ENCODE data around the gene MTX1.
A peak's percentile ranks its signal among the peaks of the same experiment; 100 is the strongest.
"Not testable (repeated sequence)": the region's sequence is repeated elsewhere in the genome, so short reads cannot be mapped to it uniquely, and the experiment has no call there.

MTX1 gene

DNA sequence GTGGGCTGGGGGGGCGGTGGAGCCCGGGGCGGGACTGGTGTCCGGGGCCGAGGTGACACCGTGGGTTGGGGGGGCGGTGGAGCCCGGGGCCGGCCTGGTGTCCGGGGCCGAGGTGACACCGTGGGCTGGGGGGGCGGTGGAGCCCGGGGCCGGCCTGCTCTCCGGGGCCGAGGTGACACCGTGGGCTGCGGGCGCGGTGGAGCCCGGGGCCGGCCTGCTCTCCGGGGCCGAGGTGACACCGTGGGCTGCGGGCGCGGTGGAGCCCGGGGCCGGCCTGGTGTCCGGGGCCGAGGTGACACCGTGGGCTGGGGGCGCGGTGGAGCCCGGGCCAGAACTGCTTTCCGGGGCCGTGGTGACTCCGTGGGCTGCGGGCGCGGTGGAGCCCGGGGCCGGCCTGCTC, 18.6 kb upstream of the MTX1 start:
- not testable (repeated sequence) for DNase-seq

DNA sequence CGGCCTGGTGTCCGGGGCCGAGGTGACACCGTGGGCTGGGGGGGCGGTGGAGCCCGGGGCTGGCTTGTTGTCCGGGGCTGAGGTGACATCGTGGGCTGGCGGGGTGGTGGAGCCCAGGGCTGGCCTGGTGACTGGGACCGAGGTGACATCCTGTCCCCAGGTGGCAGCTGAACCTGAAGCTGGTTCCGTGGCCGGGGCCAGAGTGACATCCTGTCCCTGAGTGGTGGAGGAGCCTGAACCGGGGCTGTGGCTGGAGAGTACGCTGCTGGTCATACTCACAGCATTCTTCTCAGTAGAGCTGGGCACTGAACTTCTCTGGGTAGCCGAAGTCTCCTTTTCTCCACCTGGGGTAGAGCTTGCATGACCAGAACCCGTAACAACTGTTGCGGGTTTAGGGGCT, 16.6 kb upstream of the MTX1 start:
- no peak for DNase-seq

DNA sequence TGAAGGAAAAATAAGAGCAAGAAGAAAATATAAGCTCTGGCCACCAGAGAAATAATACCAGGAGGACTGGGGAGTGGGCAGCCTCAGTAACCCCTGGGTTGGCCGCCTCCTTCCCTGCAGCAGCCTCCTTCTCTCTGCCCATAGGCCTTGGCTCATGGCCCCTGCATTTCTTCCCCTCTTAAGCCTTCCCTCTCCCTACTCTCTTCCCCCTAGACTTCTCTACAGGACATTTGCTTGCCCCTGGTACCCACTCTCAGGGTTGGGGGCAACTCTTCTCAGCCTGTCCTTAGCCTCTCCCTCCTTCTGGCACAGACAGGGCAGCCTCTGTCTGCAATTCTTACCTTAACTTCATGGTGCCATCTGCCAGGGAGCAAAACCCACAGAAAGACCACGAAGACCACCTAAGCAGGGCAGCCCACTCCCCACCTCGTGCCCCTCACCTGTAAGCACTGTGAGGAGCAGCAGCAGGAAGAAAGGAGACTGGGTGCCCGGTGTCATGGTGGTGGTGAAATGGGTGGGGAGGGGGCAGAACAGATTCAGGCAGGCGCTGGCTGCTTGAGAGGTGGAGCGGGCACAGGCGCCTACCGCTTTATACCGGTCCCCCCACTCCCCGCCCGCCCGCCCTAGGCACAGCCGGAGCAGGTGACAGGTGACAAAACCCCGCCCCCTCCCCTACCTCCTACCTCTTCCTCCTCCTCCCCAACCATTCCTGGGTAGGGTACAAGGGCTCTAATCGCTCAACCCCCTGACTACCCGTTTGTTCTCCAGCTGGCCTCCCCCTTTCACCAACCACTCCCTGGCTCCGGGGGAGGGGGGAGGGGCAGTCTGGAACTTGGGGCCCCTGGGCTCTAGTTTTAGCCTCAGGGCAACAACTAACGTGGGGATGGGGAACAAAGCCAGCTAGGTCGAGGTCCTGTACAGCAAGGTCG, 15.9 kb upstream of the MTX1 start:
- DNase-seq: no peak

DNA sequence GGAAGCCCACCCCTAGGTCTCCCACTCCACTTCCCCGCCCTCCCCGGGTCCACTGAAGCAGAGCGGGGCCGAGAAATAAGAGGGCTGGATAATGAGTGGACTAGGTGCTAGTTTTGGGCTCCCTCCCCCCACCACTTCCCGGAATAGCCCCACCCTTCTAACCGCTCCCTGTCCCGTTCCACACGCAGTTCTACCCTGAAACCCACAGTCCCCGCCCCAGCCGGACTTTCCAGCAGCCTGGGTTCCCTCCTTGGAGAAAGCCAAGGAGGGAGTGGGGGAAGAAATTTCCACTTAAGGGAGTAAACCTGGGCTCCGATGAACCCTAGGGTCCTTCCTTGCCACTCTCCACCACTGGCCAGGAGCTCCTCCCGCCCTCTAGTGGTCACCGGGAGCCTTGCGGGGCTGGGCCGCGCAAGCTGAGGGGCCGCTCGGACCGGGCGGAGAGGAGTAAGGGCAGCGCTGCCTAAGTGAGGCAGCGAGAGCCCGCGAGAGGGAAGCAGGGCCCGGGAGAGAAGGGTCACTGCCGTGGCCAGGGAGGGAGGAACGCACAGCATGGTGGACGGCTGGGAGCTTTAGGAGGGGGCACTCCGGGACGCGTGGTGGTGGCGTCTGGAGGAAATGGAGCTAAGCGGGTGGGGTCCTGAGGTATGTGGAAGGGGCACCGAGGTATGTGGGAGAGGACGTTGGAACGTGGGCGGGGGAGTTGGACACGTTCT, 15.1 kb upstream of the MTX1 start:
- DNase-seq: peak; percentile 76 to 90

DNA sequence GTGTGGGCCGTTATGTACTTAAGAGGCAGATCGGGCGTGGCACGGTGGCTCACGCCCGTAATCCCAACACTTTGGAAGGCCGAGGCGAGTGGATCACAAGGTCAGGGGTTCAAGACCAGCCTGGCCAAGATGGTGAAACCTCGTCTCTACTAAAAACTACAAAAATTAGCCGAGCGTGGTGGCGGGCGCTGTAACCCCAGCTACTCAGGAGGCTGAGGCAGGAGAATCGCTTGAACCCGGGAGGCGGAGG, 14.6 kb upstream of the MTX1 start:
- not testable (repeated sequence) for DNase-seq

DNA sequence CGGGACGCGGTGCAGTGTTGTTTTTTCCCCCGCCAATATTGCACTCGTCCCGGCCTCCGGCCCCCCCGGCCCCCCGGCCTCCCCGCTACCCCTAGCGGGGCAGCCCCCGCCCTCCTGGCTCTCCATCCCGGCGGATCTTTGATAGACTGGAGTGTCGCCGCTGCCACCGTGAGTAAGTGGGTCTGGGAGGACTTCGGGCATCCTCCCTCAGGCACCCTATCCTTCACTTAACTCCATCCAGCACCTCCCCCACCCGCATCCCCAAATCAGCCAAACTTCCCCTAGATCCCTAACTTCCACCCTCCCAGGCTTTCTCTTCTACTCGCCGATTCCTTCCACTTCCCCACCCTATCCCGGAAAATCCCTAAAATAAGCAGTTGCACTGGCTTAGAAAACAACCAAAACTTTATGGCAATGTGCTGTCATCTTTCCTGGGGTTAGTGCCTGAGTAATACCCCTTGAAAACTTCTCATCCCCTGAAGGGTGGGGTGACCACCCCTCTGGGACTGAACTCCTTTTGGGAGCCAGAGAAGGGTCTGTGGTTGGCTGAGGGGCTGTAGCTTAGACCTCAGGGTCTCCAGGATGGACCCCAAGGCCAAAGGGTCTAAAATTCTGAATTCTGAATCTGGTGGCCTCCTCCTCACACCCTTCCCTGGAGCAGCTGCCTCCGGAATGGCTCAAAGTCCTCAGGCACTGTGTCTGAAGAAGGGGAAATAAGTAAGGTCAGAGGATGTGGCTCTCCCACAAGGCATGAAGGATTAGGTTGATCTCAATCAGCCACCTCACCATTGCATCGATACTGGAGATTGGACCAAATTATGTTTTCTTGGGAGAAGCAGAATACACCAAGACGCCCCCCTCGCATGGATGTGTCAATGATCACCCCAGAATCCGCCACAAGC, 13.0 kb upstream of the MTX1 start:
- no peak for DNase-seq

DNA sequence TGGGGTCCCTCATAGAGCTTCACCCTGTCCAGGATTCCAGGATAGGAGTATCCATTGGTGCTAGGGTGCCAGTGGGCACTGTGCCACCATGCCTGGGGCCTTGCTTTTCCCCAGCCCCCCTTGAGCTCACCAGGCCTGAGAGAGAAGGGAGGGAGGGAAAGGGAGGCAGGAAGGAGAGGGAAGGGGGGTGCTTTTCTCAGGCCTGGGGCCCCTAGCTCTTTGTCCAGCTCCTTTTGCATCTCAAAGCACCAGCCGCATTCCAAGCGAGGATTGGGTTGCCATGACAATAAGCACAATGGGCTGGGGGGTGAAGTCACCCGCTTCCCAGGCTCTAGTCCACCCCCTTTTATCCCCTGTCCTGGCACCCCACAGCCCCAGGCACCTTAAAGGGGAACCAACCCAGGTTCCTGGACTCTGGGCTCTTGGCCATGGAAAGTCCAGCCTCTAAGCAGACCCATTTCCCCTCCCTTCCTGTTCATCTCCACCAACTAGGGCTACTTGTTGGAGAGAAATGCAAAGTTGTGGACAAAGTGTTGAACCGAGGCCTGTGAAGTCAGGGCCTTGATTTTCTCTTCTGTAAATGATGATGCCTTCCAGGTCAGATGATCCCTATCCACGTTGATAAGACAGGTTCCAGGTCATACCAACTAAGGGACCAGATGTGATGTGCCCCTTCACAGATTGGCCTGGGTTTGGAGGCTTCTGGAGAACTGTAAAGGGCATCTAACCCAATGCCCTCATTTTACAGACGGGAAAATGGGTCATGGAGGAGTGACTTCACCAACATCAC, 12.2 kb upstream of the MTX1 start:
- no peak for DNase-seq

DNA sequence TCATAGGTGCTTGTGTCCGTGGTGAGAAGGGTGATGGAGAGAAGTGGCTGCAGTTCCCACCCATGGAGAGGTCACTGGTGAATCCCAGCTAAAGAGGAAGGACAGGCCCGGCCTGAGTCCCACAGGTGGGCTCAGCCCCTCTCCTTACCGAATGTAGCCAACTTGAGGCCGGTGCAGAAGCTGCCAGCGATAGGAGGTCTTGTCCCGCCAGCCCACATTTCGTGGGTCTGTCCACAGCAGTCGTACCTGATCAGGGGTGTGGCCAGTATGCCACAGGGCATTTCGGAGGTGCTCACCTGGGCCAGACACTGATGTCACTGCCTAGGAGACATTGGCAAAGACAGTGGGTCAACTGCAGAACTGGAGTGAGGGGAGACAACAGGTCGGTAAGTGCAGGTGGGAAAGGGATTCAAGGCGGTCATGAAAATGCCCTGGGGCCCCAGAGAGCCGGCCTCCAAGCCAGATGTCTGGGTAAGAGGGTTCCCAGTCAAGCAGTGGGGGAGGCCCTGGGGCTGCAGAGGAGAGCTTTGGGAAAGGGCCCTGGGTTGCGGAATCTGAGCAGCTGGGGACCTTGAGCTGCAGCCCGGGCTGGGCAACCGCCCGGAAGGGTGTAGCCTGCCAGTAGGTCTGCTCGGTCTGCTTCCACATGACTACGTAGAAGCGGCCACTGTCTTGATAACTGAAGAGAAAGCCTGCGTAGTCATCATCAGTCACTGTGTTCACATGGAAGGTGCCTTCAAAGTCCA, 11.4 kb upstream of the MTX1 start:
- DNase-seq: no peak

DNA sequence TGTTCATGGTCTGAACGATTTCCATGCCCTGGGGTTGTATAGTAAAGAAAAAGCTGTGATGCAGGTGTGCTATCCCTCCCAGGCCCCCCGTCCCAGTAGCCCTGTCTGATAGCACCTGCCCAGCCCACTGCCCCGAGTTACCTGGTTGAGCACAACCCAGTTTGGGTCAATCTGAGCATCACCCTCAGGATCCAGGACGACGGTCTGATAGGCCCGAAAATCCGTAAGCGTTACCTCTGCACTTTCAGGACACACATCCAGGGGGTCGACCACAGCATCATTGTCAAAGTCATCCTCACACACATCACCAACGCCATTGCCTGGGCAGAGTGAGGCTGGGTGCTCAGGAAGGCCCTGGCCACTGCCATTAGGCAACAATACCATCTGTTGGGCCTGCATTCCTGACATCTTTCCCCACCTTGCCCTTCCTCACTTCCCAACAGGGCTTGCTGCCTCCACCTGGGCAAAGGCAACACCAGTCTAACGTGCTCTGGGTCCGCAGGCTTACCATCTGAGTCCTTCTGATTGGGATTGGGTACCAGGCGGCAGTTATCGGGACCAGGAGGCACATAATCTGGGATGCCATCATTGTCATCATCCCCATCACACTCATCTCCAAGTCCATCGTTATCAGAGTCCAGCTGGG, 10.5 kb upstream of the MTX1 start:
- no peak for DNase-seq

DNA sequence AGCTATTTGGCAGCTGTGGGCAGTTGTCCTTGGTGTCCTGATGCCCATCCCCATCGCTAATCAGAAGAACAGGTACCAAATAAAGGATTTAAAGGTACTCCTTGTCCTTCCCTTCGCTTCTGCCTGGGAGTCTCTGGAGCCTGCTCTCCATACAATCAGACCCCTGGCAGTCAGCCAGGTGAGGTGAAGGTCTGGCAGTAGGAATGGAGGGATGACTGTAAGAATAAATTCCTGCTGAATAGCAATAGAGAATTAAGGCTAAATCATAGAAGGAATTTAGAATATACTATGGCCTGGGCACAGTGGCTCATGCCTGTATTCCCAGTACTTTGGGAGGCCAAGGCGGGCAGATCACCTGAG, 10.0 kb upstream of the MTX1 start:
- no peak for DNase-seq

DNA sequence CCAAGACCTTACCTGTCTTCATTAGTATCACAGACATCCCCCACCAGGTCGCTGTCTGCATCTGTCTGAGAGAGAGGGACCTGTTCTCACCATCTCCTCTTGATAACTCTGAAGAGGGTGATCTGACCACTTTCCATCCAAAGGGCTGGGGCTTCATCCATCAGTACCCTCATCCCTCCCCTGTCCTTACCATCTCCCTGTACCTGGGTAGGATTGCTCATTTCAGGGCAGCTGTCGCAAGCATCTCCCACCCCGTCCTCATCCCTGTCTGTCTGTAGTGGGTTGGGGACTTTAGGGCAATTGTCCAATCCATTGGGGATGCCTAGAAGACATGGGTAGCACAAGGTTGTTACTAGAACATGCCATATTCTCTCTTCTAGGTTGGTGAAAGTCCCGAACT, 8.7 kb upstream of the MTX1 start:
- no peak for DNase-seq

DNA sequence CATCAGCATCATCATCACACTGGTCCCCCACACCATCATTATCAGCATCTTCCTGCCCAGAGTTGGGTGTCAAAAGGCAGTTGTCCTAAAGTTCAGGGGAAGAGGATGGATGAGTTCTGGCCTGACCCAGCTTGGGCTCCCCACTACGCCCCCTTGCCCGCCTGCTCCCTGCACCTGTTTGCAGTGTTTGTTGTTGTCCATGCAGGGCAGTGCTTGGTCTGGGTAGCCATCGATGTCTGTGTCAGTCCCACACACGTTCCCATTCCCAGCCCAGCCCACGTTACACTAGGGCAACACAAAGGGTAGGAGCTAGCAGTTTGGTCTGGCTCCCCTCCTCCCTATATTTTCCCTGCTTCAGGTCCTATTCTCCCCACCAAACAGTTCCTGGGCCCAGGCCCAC, 7.6 kb upstream of the MTX1 start:
- no peak for DNase-seq

DNA sequence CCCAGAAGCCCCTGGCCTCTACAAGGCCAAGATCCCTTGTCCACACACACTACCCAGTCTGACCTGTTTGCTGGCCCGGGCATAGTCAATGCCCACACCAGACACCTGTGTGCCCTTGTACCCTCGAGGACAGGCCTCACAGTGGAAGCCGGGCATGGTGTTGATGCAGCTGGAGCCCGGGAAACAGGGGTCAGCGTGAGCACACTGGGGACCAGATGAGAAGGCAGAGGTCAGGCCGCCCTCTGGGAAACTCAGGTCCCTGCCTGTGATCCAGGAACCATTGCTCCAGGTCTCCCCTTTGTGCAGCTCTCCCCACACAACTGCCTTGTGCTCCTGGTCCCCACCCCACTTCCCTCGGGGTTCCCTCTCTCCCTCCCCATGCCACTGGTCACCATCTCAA, 6.3 kb upstream of the MTX1 start:
- no peak for DNase-seq

DNA sequence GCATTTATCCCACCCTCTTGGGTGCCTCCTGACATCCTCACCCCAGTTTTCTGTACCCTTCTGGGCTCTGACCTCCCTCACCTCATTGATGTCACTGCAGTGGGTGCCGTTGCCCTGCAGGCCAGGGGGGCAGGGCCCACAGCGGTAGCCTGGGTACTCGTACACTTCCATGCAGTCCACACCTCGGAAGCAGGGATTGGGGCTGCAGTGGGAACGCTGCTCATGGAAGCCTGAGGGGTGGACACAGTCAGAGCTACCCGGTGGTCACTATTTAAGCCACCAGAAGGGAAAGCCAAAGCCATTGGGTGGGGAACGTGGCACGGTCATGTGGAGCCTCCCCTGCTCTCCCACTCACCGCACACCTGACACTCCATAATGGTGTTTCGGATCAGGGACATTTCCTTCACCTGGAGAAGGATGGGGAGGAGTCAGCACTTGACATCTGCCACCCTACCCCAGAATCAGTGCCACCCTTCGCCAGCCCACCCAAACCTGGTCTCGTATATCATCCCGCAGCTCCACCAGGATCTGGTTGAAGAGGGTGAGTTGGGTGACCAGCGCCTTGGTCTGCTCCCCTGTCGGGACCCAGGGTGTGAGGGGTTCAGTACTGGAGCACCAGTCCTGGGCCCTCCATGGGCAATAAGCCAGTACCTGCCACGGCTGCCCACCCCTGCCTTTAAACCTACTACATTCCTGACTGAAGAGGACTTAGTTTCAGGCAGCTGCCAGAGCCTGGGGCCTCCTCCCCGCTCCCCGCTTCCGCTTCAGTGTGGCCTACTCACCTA, 5.6 kb upstream of the MTX1 start:
- DNase-seq: no peak

DNA sequence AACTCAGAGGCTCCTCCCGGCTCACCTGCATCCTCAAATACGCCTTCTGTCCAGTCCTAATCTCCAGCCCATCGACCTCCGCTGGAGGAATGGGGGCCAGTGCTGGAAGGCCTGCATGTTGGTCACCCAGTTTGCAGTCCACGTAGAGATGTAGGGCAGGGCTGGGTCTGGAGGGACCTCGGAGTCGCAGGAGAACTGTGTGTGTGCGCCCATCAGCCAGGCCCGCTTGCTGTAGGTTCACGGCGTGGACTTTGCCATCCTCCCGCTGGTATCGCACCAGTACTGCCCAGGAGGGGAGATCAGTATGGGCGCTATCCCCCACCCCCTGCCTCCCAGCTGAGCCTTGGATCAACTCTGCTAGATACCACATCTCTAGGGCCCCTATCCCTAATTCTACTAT, 3.5 kb upstream of the MTX1 start:
- DNase-seq: no peak

DNA sequence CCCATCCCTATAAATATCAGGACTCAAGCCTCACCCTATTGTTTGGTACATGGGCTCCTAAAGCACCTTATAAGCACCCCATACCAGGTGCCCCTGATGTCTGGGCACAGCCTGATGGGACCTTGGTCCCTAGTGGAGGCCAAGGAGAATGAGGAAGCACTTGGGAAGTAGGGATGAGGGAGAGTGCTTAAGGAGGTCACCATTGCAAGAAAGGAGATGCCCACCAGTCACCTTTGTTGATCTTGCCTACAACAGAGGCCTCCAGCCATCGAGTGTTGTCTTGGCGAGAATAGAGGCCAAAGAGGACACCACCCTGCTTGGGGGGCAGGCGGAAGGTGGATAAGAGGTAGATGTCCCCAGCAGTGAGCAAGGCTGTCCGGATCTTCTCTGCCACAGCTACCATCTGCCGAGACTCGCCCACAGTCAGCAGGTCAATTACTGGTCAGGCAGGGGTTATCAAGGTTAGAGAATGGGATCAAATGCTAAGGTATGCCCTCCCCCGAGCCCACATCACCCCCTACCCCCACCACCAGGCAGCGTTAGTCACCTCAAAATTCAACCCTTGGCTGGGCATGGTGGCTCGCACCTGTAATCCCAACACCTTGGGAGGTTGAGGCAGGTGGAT, 2.4 kb upstream of the MTX1 start:
- DNase-seq: no peak

DNA sequence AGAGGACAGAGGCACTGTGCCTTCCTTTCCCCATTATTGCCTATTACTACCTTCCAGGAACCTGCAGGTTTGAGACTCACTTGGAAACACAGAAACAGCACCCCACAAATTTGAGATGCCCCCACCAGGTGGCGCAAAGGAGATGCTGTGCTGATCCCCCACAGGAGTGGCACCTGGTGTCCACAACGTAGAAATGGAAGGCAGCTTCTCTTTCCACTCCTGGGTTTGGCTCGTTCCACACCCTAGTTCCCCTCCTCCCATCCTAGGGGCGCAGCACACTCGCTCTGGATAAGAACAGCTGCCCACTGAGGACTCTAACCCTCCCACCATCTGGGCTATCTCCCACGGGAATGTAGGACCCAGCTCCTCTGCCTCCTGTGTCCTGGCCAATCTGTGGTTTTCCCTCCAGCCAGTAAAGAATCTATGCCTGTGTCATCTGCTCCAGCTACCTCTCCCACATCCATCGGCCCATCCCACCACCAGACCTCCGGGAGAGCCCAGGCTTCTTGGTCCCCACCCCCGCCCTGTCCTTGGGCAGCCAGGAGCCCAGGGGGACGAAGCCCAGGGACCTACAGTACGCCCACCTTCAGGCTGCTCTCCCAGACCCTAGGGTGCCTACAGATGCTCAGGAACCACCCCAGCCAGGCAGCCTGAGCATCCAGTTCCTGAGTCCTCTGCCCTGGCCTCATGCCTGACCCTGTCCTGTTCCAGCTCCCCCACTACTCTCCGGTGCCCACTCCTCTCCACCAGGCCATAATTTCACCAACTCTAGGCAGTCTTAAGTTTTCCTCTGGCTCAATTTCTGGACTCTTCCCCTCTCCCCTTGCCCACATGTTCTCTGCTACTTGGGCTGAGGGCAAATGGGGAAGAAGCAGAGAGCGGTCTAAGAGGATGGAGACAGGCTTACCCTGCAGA, 1.3 kb upstream of the MTX1 start:
- peak; percentile 48 to 90 for DNase-seq

DNA sequence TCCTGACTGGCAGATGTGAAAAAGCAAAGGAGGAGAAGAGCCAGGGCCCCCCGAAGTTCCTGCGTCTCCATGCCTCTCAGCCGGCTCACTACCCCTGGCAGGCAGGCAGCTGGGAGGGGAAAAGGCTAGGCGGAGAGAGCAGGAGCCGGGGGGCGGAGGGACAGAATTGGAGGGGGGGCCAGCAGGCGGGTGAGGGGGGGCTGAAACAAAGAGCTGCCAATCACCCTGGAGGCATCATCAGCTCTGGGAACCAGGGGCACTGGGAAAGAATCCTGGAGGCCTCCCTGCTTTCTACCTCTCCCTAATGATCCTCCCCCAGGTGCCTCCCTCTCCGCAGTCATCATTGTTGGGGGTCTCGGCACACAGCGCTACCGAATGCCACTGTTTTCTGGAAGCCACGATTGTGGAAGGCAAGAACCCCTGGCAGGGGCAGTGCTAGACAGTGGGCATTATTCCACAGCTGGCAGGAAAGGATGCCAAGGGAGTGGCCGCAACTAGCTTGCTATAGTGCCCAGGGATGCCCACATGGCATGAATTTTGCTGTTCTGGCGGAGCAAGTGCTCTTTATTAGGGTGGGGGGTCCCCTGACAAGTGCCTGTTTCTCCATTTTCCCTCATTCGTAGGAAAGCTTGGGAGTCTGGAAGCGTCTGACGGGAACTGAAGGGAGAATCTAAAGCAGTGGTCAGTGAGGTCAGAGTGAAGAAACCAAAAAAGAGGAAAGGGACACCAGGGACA, 522 bp upstream of the MTX1 start, which contains the start of gene THBS3:
Gene THBS3 (minus strand): TSS at position 92 of the 735 bp plus-strand sequence. CDS start 21 bp downstream, at position 71.
- DNase-seq: peak in 1 of 2 donors; percentile 64
